Measurements from ENCODE around the gene MAPRE2.

DNA sequence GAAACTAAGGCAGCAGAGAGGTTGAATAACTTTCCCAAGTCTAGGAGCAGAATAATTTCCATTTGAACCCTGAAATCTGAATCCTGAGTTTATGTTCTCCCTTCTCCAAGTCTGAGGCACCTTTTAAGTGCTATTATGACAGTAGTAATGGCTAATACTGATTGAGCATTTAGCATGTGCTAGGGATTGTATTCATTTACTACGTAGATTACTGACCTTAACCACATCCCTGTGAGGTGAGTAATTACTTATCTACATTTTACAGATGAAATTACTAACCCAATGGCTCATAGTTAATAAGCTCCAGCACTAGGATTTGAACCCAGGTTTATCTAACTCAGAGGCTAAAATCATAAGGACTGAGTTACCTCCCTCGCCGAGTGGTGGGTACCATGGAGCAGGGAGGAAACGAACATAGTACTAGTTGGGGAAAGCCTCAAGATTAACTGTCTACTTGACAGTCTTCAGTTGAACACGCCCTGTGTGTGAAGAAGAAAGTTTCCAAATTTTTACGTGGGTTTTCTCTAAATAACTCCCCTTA lies 93.0 kb downstream of the MAPRE2 start:
- TF ChIP-seq, protein P1, sequence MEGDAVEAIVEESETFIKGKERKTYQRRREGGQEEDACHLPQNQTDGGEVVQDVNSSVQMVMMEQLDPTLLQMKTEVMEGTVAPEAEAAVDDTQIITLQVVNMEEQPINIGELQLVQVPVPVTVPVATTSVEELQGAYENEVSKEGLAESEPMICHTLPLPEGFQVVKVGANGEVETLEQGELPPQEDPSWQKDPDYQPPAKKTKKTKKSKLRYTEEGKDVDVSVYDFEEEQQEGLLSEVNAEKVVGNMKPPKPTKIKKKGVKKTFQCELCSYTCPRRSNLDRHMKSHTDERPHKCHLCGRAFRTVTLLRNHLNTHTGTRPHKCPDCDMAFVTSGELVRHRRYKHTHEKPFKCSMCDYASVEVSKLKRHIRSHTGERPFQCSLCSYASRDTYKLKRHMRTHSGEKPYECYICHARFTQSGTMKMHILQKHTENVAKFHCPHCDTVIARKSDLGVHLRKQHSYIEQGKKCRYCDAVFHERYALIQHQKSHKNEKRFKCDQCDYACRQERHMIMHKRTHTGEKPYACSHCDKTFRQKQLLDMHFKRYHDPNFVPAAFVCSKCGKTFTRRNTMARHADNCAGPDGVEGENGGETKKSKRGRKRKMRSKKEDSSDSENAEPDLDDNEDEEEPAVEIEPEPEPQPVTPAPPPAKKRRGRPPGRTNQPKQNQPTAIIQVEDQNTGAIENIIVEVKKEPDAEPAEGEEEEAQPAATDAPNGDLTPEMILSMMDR (conservative IDR thresholded peaks at IDR 0.05; ENCODE audit: low read depth, low read length): no peak
- TF ChIP-seq EZH2 (IDR thresholded peaks at IDR 0.05; ENCODE audit: borderline replicate concordance, low read depth, low read length, poor library complexity, severe bottlenecking): no peak
